ENCODE results near the gene PDZD8.

Gene PDZD8

DNA sequence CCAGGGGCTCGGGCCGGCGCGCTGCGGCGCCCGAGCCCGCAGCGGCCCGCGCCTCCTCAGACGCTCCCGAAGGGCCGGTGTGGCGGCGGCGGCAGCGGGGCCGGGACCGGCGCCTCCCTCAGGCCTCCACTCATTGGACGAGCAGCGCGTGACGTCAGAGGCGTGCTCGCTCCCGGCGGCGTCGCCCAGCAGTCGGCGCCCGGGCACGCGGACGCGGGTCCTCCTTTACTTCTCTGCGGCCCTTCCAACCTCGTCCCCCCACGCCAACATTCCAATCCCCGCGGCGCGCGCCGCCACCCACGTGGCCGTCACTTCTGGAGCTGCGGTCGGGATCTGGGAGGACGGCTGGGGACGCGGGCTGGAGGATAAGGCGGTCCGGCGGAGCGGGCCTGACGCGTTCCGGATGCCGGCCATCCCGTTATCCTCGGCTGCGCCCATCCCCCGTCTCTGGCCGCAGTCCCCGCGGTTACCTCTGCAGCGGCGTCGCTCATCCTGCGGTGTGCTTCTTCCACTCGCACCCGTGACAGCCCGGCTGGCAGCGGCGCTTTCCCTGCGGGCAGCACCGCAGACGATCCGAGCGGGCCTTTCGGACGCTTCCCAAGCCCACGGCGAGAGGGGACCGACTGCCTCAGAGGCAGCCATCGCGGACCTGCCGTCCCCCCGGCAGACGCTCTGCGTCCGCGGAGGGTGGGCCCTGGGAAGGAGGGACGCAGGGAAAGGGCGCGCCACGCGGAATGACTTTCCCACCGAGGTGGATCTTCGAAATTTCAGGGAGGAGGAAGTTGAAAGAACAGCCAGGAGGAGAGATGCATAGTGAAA is at the start of gene PDZD8:
TSS of gene PDZD8 (minus strand) at position 81 of the 819 bp plus-strand sequence. CDS start 213 bp downstream, outside the sequence.
- peak; percentile 92 for DNase-seq (ENCODE audit: low read depth)
- TF ChIP-seq CTCF (IDR thresholded peaks at IDR 0.05; ENCODE audit: insufficient read depth, low read depth, low read length, missing control alignments) = no peak
- H3K4me3 ChIP-seq (ENCODE audit: low read depth, low read length) = peak within 1 kb of the TSS; percentile 80

GRCh38 chr10:117424171-117424570 is 48.9 kb upstream of the PDZD8 start:
- H3K4me3 ChIP-seq (ENCODE audit: low read depth, low read length) = no peak overlapping the region
- no peak for DNase-seq (ENCODE audit: low read depth)
- no peak for TF ChIP-seq CTCF (IDR thresholded peaks at IDR 0.05; ENCODE audit: insufficient read depth, low read depth, low read length, missing control alignments)

DNA sequence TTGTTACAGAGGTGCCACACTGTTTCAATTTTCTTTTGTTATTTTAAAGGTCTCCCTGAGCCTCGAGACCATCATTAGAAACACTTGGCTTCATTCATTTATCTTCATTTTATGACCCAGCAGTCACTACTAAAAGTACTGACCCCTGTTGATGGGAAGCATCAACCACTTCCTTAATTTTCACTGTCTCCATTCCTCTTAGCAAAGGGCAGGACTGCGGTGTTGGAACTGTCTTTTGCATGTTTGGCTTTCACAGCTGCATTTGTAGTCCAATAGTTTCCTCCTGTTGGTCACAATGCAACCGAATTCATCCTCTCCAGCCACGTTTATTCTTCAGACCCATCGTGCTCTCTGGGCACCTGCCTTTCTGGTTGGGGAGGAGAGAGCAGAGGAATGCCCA is 46.7 kb upstream of the PDZD8 start:
- no peak for DNase-seq (ENCODE audit: low read depth)
- TF ChIP-seq CTCF (IDR thresholded peaks at IDR 0.05; ENCODE audit: insufficient read depth, low read depth, low read length, missing control alignments) = no peak
- no peak overlapping the region for H3K4me3 ChIP-seq (ENCODE audit: low read depth, low read length)

DNA sequence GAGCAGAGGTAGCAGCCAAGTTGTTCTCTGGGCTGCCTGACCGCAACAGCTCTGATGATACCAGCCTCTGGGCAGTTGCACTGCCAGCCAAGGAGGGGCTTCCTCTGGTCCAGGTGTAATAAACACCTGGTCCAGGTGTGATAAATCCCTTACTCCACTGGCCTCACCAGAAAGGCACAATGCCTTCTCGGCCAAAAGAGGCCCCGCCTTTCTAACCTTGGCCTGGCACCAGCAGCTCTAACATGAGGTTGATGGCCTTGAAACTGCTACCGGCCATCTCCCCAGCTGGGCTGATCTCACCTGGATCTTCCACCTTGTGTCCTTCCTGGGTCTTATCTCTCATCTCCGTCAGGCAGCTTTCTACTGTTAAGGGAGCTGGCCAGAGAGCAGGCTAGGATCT is 45.5 kb upstream of the PDZD8 start:
- DNase-seq (ENCODE audit: low read depth) = no peak
- H3K4me3 ChIP-seq (ENCODE audit: low read depth, low read length) = no peak overlapping the region
- no peak for TF ChIP-seq CTCF (IDR thresholded peaks at IDR 0.05; ENCODE audit: insufficient read depth, low read depth, low read length, missing control alignments)

GRCh38 chr10:117419921-117420320 is 44.7 kb upstream of the PDZD8 start:
- no peak overlapping the region for H3K4me3 ChIP-seq (ENCODE audit: low read depth, low read length)
- no peak for TF ChIP-seq CTCF (IDR thresholded peaks at IDR 0.05; ENCODE audit: insufficient read depth, low read depth, low read length, missing control alignments)
- DNase-seq (ENCODE audit: low read depth) = no peak

- TF ChIP-seq CTCF (IDR thresholded peaks at IDR 0.05; ENCODE audit: insufficient read depth, low read depth, low read length, missing control alignments) = no peak
- H3K4me3 ChIP-seq (ENCODE audit: low read depth, low read length) = no peak overlapping the region
- DNase-seq (ENCODE audit: low read depth) = no peak
Measured at GRCh38 chr10:117419159-117419558, 43.9 kb upstream of the PDZD8 start.

GRCh38 chr10:117418121-117418520 is 42.9 kb upstream of the PDZD8 start:
- H3K4me3 ChIP-seq (ENCODE audit: low read depth, low read length) = no peak overlapping the region
- no peak for DNase-seq (ENCODE audit: low read depth)
- TF ChIP-seq CTCF (IDR thresholded peaks at IDR 0.05; ENCODE audit: insufficient read depth, low read depth, low read length, missing control alignments) = no peak

Data from GM12865 (cell line).